ENCODE data around the gene DNAH8.
"Not testable (repeated sequence)": the region's sequence is repeated elsewhere in the genome, so short reads cannot be mapped to it uniquely, and the experiment has no call there.

DNA sequence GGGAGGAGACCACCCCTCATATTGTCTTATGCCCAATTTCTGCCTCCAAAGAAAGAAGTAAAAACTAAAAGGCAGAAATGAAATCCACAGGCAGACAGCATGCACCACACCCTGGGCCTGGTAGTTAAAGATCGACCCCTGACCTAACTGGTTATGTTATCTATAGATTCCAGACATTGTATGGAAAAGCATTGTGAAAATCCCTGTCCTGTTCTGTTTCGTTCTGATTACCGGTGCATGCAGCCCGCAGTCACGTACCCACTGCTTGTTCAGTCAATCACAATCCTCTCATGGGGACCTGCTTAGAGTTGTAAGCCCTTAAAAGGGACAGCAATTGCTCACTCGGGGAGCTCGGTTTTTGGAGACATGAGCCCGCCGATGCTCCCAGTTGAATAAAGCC, 81.3 kb downstream of the DNAH8 start:
- TF ChIP-seq, protein P1, sequence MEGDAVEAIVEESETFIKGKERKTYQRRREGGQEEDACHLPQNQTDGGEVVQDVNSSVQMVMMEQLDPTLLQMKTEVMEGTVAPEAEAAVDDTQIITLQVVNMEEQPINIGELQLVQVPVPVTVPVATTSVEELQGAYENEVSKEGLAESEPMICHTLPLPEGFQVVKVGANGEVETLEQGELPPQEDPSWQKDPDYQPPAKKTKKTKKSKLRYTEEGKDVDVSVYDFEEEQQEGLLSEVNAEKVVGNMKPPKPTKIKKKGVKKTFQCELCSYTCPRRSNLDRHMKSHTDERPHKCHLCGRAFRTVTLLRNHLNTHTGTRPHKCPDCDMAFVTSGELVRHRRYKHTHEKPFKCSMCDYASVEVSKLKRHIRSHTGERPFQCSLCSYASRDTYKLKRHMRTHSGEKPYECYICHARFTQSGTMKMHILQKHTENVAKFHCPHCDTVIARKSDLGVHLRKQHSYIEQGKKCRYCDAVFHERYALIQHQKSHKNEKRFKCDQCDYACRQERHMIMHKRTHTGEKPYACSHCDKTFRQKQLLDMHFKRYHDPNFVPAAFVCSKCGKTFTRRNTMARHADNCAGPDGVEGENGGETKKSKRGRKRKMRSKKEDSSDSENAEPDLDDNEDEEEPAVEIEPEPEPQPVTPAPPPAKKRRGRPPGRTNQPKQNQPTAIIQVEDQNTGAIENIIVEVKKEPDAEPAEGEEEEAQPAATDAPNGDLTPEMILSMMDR (IDR thresholded peaks at IDR 0.05), result not testable (repeated sequence)
- not testable (repeated sequence) for TF ChIP-seq POLR2AphosphoS5, POLR2A, EP300 (IDR thresholded peaks at IDR 0.05)

Data from sigmoid colon (tissue), 4 donors.